Measurements from ENCODE around the gene STPG2.

DNA sequence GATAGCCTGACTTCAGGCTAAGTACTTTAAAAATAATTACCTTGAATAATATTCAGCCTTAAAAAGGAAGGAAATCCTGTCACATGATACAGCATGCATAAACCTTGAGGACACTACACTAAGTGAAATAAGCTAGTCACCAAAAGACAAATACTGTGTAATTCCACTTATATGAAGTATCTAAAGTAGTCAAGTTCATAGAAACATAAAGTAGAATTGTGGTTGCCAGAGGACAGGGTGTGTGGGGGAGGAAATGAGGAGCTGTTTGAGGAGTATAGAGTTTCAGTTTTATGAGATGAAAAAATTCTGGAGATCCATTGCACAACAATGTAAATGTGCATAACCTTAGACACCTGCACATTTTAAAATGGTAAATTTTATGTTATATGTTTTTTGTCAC lies 5.6 kb upstream of the STPG2 start:
- TF ChIP-seq CTCF (IDR thresholded peaks at IDR 0.05) (no peak), POLR2A (IDR thresholded peaks at IDR 0.05) (no peak)
